H9 (cell line): ENCODE data around the gene PSMB5. TPM values are rescaled to one million over a fixed set of nuclear protein-coding genes. Genes with fewer than 3 reads are reported as not detected.

Source experiments
- DNase-seq: peaks from one replicate; pipeline ENCODE4 v3.0.0-alpha.2; 2017
- H2AFZ ChIP-seq: one replicate; pipeline ENCODE4 v1.6.1; 2013; ENCODE audit warnings: mild to moderate bottlenecking, low read length, control low read depth, moderate library complexity
- H2AK5ac ChIP-seq: 2 replicates; pipeline ENCODE4 v1.6.1; 2013; ENCODE audit warnings: low read length, control low read depth, mixed read lengths; ENCODE audit not compliant: insufficient read length
- H2BK120ac ChIP-seq: one replicate; pipeline ENCODE4 v1.6.1; 2013; ENCODE audit warnings: low read depth, mild to moderate bottlenecking, low read length, control low read depth, inconsistent platforms; ENCODE audit not compliant: poor library complexity, severe bottlenecking
- H2BK12ac ChIP-seq: 2 replicates; pipeline ENCODE4 v1.6.1; 2013; ENCODE audit warnings: low read length, control low read depth, mixed read lengths, low read depth; ENCODE audit not compliant: insufficient read length
- H2BK15ac ChIP-seq: 2 replicates; pipeline ENCODE4 v1.6.1; 2013; ENCODE audit warnings: low read depth, low read length, control low read depth
- H2BK20ac ChIP-seq: one replicate; pipeline ENCODE4 v1.6.1; 2013; ENCODE audit warnings: low read depth, mild to moderate bottlenecking, low read length, control low read depth, inconsistent platforms; ENCODE audit not compliant: poor library complexity, severe bottlenecking
- H2BK5ac ChIP-seq: 2 replicates; pipeline ENCODE4 v1.6.1; 2013; ENCODE audit warnings: low read length, control low read depth, mixed read lengths; ENCODE audit not compliant: insufficient read length
- H3K14ac ChIP-seq: 2 replicates; pipeline ENCODE4 v1.6.1; 2013; ENCODE audit warnings: low read length, control low read depth; ENCODE audit not compliant: insufficient read depth
- H3K18ac ChIP-seq: 2 replicates; pipeline ENCODE4 v1.6.1; 2013; ENCODE audit warnings: low read depth, mild to moderate bottlenecking, mixed read lengths, low read length, control low read depth; ENCODE audit not compliant: insufficient read length
- H3K23ac ChIP-seq: 2 replicates; pipeline ENCODE4 v1.6.1; 2013; ENCODE audit warnings: low read length, control low read depth, mixed read lengths, low read depth; ENCODE audit not compliant: insufficient read length
- H3K23me2 ChIP-seq: 2 replicates; pipeline ENCODE4 v1.6.1; 2013; ENCODE audit warnings: low read depth, mild to moderate bottlenecking, mixed read lengths, low read length, control low read depth; ENCODE audit not compliant: insufficient read length, poor library complexity, severe bottlenecking
- H3K27ac ChIP-seq: 2 replicates; pipeline ENCODE4 v1.5.1; 2013; ENCODE audit warnings: low read length, control low read depth, mixed read lengths, low read depth; ENCODE audit not compliant: insufficient read length
- H3K27me3 ChIP-seq: 2 replicates; pipeline ENCODE4 v1.6.1; 2013; ENCODE audit warnings: low read length, control low read depth, inconsistent platforms; ENCODE audit not compliant: insufficient read depth
- H3K4ac ChIP-seq: 2 replicates; pipeline ENCODE4 v1.6.1; 2013; ENCODE audit warnings: low read depth, mild to moderate bottlenecking, control low read depth, inconsistent platforms, low read length, moderate library complexity
- H3K4me1 ChIP-seq: 2 replicates; pipeline ENCODE4 v1.6.1; 2013; ENCODE audit warnings: low read length, control low read depth, inconsistent platforms; ENCODE audit not compliant: insufficient read depth
- H3K4me2 ChIP-seq: 2 replicates; pipeline ENCODE4 v1.6.1; 2013; ENCODE audit warnings: low read length, control low read depth, mixed read lengths; ENCODE audit not compliant: insufficient read length, insufficient read depth
- H3K56ac ChIP-seq: 2 replicates; pipeline ENCODE4 v1.6.1; 2013; ENCODE audit warnings: low read depth, mild to moderate bottlenecking, mixed read lengths, low read length, control low read depth; ENCODE audit not compliant: insufficient read length
- H3K79me1 ChIP-seq: 2 replicates; pipeline ENCODE4 v1.6.1; 2013; ENCODE audit warnings: low read depth, mild to moderate bottlenecking, moderate library complexity, low read length, control low read depth, inconsistent platforms; ENCODE audit not compliant: insufficient read depth, poor library complexity, severe bottlenecking
- H3K79me2 ChIP-seq: 2 replicates; pipeline ENCODE4 v1.6.1; 2013; ENCODE audit warnings: low read length, control low read depth, inconsistent platforms; ENCODE audit not compliant: insufficient read depth
- H3K9ac ChIP-seq: 2 replicates; pipeline ENCODE4 v1.6.1; 2013; ENCODE audit warnings: low read length, control low read depth, mixed read lengths; ENCODE audit not compliant: insufficient read length; ENCODE audit errors: extremely low read depth
- H3K9me3 ChIP-seq: one replicate; pipeline ENCODE4 v1.6.1; 2013; ENCODE audit warnings: low read depth, low read length, inconsistent platforms; ENCODE audit not compliant: control insufficient read depth
- H3T11ph ChIP-seq: one replicate; pipeline ENCODE4 v1.6.1; 2013; ENCODE audit warnings: mild to moderate bottlenecking, low read length, control low read depth, inconsistent platforms
- H4K20me1 ChIP-seq: one replicate; pipeline ENCODE4 v1.6.1; 2013; ENCODE audit not compliant: control insufficient read depth, insufficient read length, insufficient read depth
- H4K5ac ChIP-seq: 2 replicates; pipeline ENCODE4 v1.6.1; 2013; ENCODE audit warnings: low read depth, mild to moderate bottlenecking, mixed read lengths, low read length, control low read depth; ENCODE audit not compliant: insufficient read length
- H4K8ac ChIP-seq: replicated peaks from 2 replicates; pipeline ENCODE4 v1.6.1; 2013; ENCODE audit warnings: low read length, control low read depth, mixed read lengths, low read depth; ENCODE audit not compliant: insufficient read length
- H4K91ac ChIP-seq: 2 replicates; pipeline ENCODE4 v1.6.1; 2013; ENCODE audit warnings: low read depth, mild to moderate bottlenecking, moderate library complexity, mixed read lengths, low read length, control low read depth; ENCODE audit not compliant: insufficient read length
- H3K27ac Mint-ChIP-seq, 3 experiments: 2 replicates in 2 of 3; 3 replicates in 1 of 3; pipeline ENCODE4 v1.8.0; 2020 to 2021; ENCODE audit warnings: mixed read lengths in 3 of 3, mild to moderate bottlenecking in 1 of 3, moderate library complexity in 1 of 3
- H3K27me3 Mint-ChIP-seq: 2 replicates; pipeline ENCODE4 v1.8.0; 2021; ENCODE audit warnings: low read depth, mild to moderate bottlenecking, moderate library complexity, mixed read lengths
- H3K36me3 Mint-ChIP-seq, 3 experiments: 2 replicates in 2 of 3; 3 replicates in 1 of 3; pipeline ENCODE4 v1.8.0; 2020 to 2021; ENCODE audit warnings: low read depth in 3 of 3, mixed read lengths in 3 of 3; ENCODE audit not compliant: insufficient read depth in 1 of 3
- H3K4me1 Mint-ChIP-seq, 2 experiments: 2 replicates each; pipeline ENCODE4 v1.8.0; 2020; ENCODE audit warnings: mixed read lengths in 2 of 2
- H3K4me3 Mint-ChIP-seq, 2 experiments: 2 replicates in 1 of 2; 3 replicates in 1 of 2; pipeline ENCODE4 v1.8.0; 2020 to 2021; ENCODE audit warnings: mild to moderate bottlenecking in 2 of 2, mixed read lengths in 2 of 2, moderate library complexity in 1 of 2
- H3K9me3 Mint-ChIP-seq, 2 experiments: 2 replicates in 1 of 2; 3 replicates in 1 of 2; pipeline ENCODE4 v1.8.0; 2020; ENCODE audit warnings: mild to moderate bottlenecking in 2 of 2, mixed read lengths in 2 of 2, moderate library complexity in 1 of 2
- CTCF ChIP-seq: fragments of 200-600 bp; sonication (generic); conservative IDR thresholded peaks from 3 replicates; pipeline ENCODE4 v1.8.0; 2021; ENCODE audit warnings: antibody characterized with exemption, mild to moderate bottlenecking
- WGBS: extraction: QIAGEN DNeasy Blood & Tissue Kit; methylation state at CpG from one replicate; pipeline ENCODE4 v1.1.7; 2013; ENCODE audit warnings: missing lambda C conversion rate, low lambda C conversion rate, mixed read lengths; ENCODE audit not compliant: insufficient read length; ENCODE audit errors: extremely low coverage; 5-methylcytosine and 5-hydroxymethylcytosine counted together
- total RNA-seq: library from RNA; stranded (reverse); gene quantifications from 2 replicates; pipeline ENCODE4 v1.2.1, GENCODE V29; 2021

Gene PSMB5
- total RNA-seq, 1 experiment from 2014 or later: 252 TPM

GRCh38 chr14:23043145-23043544 lies 8.4 kb upstream of the PSMB5 start:
- Histone ChIP-seq H3K14ac (no peak overlapping the region), H2BK15ac (no peak overlapping the region), H3K79me1 (no peaks in the 10 kb centered on the region), H3K4ac (no peak overlapping the region), H4K91ac (no peak overlapping the region), H3K27me3 (no peaks in the 10 kb centered on the region), H3K4me2 (no peak overlapping the region), H3K79me2 (no peaks in the 10 kb centered on the region), H2BK5ac (no peak overlapping the region), H4K8ac (no peak overlapping the region), H2AK5ac (no peak overlapping the region), H3K9ac (no peak overlapping the region), H3T11ph (no peak overlapping the region), H2BK120ac (no peak overlapping the region), H2AFZ (no peak overlapping the region), H3K23me2 (no peaks in the 10 kb centered on the region), H3K23ac (no peak overlapping the region), H3K9me3 (no peaks in the 10 kb centered on the region), H3K27ac (no peak overlapping the region), H3K56ac (no peak overlapping the region), H2BK20ac (no peak overlapping the region), H3K4me1 (no peaks in the 10 kb centered on the region), H4K20me1 (no peaks in the 10 kb centered on the region), H4K5ac (no peak overlapping the region), H3K18ac (no peak overlapping the region), H2BK12ac (no peak overlapping the region)
- TF ChIP-seq CTCF: no peak
- Mint-ChIP-seq H3K27ac (no peak overlapping the region), H3K36me3 (peaks cover 5% of the 10 kb centered on the region in 3 experiments), H3K4me3 (no peak overlapping the region), H3K4me1 (peaks cover 6 to 15% of the 10 kb centered on the region in 2 experiments), H3K9me3 (no peaks in the 10 kb centered on the region), H3K27me3 (peaks cover 1% of the 10 kb centered on the region; the same call in 1 of the 2 replicates)
- WGBS: no CpG with 5 or more reads among the region's 6 CpGs
- no peak for DNase-seq
